ENCODE measurements around the gene DDX31.

GRCh38 chr9:132590318-132591182 is 79.2 kb downstream of the DDX31 start:
- no peak for TF ChIP-seq CTCF (IDR thresholded peaks at IDR 0.05)
- TF ChIP-seq EZH2 (IDR thresholded peaks at IDR 0.05; ENCODE audit: borderline replicate concordance, insufficient read depth, low read depth, low read length, poor library complexity, severe bottlenecking) = no peak
